Endothelial cell of umbilical vein (primary cell): ENCODE data around the gene PRIMA1. TPM values are rescaled to one million over a fixed set of nuclear protein-coding genes. Genes with fewer than 3 reads are reported as not detected.

Experiments
- BruUV-seq: library from RNA; stranded (reverse); fragments of 400-500 nt; replicated peaks from 2 replicates; lab custom pipeline; 2021; lab: Mats Ljungman, UMichigan
- CTCF ChIA-PET: fragments of 300-600, 350-600 bp; sonication (Branson Sonifier 250); formaldehyde crosslinking; loops from one replicate; lab custom pipeline; 2021; ENCODE audit warnings: antibody characterized with exemption, inconsistent platforms; lab: Charles Lee
- POLR2A ChIA-PET: fragments of 300-600, 350-600 bp; sonication (Branson Sonifier 250); formaldehyde crosslinking; loops from one replicate; lab custom pipeline; 2021; ENCODE audit warnings: antibody characterized with exemption, inconsistent platforms; lab: Charles Lee
- DNase-seq: peaks from one replicate; pipeline ENCODE4 v3.0.0-alpha.2; 2011; ENCODE audit warnings: low read depth, low spot score
- FAIRE-seq: peaks from 2 replicates; lab custom pipeline; 2011; peaks lifted over from hg19 to GRCh38; lab: Jason Lieb, UNC
- H2AFZ ChIP-seq: 2 replicates; pipeline ENCODE4 v1.6.0; 2012; ENCODE audit warnings: low read depth, low read length, control low read depth, inconsistent platforms
- H3K27ac ChIP-seq: 2 replicates; pipeline ENCODE4 v1.5.1; 2011; ENCODE audit warnings: low read depth, mild to moderate bottlenecking, control low read depth, low read length, moderate library complexity; ENCODE audit not compliant: insufficient read depth
- H3K27me3 ChIP-seq, 2 experiments: 2 replicates each; pipeline versions ENCODE4 v1.6.0 to v1.6.1; 2011; ENCODE audit warnings: low read length in 2 of 2, mixed read lengths in 1 of 2; ENCODE audit not compliant: control insufficient read depth in 2 of 2, insufficient read depth in 2 of 2
- H3K36me3 ChIP-seq, 2 experiments: 2 replicates in 1 of 2; 3 replicates in 1 of 2; pipeline ENCODE4 v1.5.1; 2011; ENCODE audit warnings: low read length in 2 of 2, mild to moderate bottlenecking in 1 of 2, moderate library complexity in 1 of 2; ENCODE audit not compliant: control insufficient read depth in 2 of 2, insufficient read depth in 2 of 2; ENCODE audit errors: extremely low read depth in 1 of 2
- H3K4me1 ChIP-seq: 3 replicates; pipeline ENCODE4 v1.5.1; 2011; ENCODE audit warnings: mild to moderate bottlenecking, low read length; ENCODE audit not compliant: control insufficient read depth, insufficient read depth; ENCODE audit errors: extremely low read depth
- H3K4me2 ChIP-seq: 2 replicates; pipeline ENCODE4 v1.6.1; 2011; ENCODE audit warnings: low read length, control low read depth, mixed read lengths; ENCODE audit not compliant: insufficient read depth
- H3K4me3 ChIP-seq, 3 experiments: fragments of 200-600 bp in 1 of 3; sonication (generic), shearing (Covaris generic) in 1 of 3; replicated peaks in 1 of 3; 2 replicates each; pipeline ENCODE4 v1.5.1; 2011 to 2016; ENCODE audit warnings: control low read depth in 3 of 3, low read length in 3 of 3, mild to moderate bottlenecking in 2 of 3, inconsistent platforms in 1 of 3, low read depth in 1 of 3, moderate library complexity in 1 of 3; ENCODE audit not compliant: insufficient read depth in 1 of 3
- H3K79me2 ChIP-seq: 2 replicates; pipeline ENCODE4 v1.6.0; 2012; ENCODE audit warnings: low read length, inconsistent platforms; ENCODE audit not compliant: control insufficient read depth, insufficient read depth
- H3K9ac ChIP-seq: replicated peaks from 2 replicates; pipeline ENCODE3; 2011; ENCODE audit warnings: low read length, control low read depth; ENCODE audit not compliant: insufficient read depth; ENCODE audit errors: extremely low read depth
- H3K9me1 ChIP-seq: replicated peaks from 3 replicates; pipeline ENCODE4 v1.6.0; 2011; ENCODE audit warnings: mild to moderate bottlenecking, low read length; ENCODE audit not compliant: control insufficient read depth, insufficient read depth; ENCODE audit errors: extremely low read depth
- H3K9me3 ChIP-seq: replicated peaks from 2 replicates; pipeline ENCODE4 v1.5.1; 2012; ENCODE audit warnings: low read length, inconsistent platforms; ENCODE audit not compliant: control insufficient read depth, insufficient read depth
- H4K20me1 ChIP-seq: replicated peaks from 2 replicates; pipeline ENCODE3; 2011; ENCODE audit warnings: mild to moderate bottlenecking, low read length; ENCODE audit not compliant: control insufficient read depth, insufficient read depth; ENCODE audit errors: extremely low read depth
- EZH2 ChIP-seq: IDR thresholded peaks from 2 replicates; pipeline ENCODE4 v1.6.1; 2012; ENCODE audit warnings: borderline replicate concordance, low read depth, mild to moderate bottlenecking, moderate library complexity, low read length, inconsistent platforms; ENCODE audit not compliant: severe bottlenecking
- FOS ChIP-seq: IDR thresholded peaks from 2 replicates; pipeline ENCODE4 v1.6.1; 2011; ENCODE audit warnings: mild to moderate bottlenecking, low read length, moderate library complexity, borderline replicate concordance; ENCODE audit not compliant: insufficient read depth
- GATA2 ChIP-seq: IDR thresholded peaks from 2 replicates; pipeline ENCODE4 v1.7.0; 2011; ENCODE audit warnings: low read depth, mild to moderate bottlenecking, moderate library complexity, mixed read lengths, low read length; ENCODE audit not compliant: insufficient read length, insufficient read depth
- JUN ChIP-seq: IDR thresholded peaks from 2 replicates; pipeline ENCODE4 v1.6.1; 2011; ENCODE audit warnings: borderline replicate concordance, low read depth; ENCODE audit not compliant: insufficient read length, insufficient read depth
- MYC ChIP-seq: IDR thresholded peaks from one replicate; pipeline ENCODE4 v1.6.1; 2011; ENCODE audit warnings: mild to moderate bottlenecking, low read depth, low read length
- POLR2A ChIP-seq: IDR thresholded peaks from 2 replicates; pipeline ENCODE4 v1.6.1; 2012; ENCODE audit warnings: low read depth, mild to moderate bottlenecking, control low read depth, low read length
- POLR2AphosphoS5 ChIP-seq: IDR thresholded peaks from 2 replicates; pipeline ENCODE4 v1.6.1; 2012; ENCODE audit warnings: low read depth, mild to moderate bottlenecking, control low read depth, low read length, moderate library complexity; ENCODE audit not compliant: insufficient read depth
- dilution Hi-C: fragments of 300-500 bp; cut with MboI; formaldehyde crosslinking; loops from one replicate; pipeline ENCODE4 v1.15.0; 2019; ENCODE audit warnings: low sequenced_read_pairs; ENCODE audit not compliant: extremely low pct_ligation_motif_present
- intact Hi-C: fragments of 100-400 bp; cut with micrococcal nuclease; formaldehyde crosslinking; loops from one replicate; pipeline ENCODE4 v1.10.0; 2022
- polyA plus RNA-seq, 4 experiments: library from polyadenylated mRNA; depleted of rRNA in 3 of 4; stranded (reverse) in 3 of 4; unstranded in 1 of 4; fragments of >200 nt; gene quantifications; 2 replicates each; pipeline versions ENCODE4 v1.2.1 to v1.2.3, GENCODE V29; 2011 to 2012; ENCODE audit warnings: missing spikeins in 1 of 4
- total RNA-seq: library from RNA; stranded (reverse); gene quantifications from 2 replicates; pipeline ENCODE4 v1.2.3, GENCODE V29; 2021
- TF ChIP-seq, protein P1 (sequence below): IDR thresholded peaks from 2 replicates; pipeline ENCODE4 v1.6.1; 2011; ENCODE audit not compliant: insufficient read depth, insufficient read length
- TF ChIP-seq, protein P2 (sequence below), 2 donors: IDR thresholded peaks; 1 replicate in 1 of 2; 2 replicates in 1 of 2; pipeline ENCODE4 v1.5.1; 2011; ENCODE audit warnings: low read length in 2 of 2, mild to moderate bottlenecking in 2 of 2, moderate library complexity in 2 of 2, control low read depth in 1 of 2, inconsistent platforms in 1 of 2, low read depth in 1 of 2; ENCODE audit not compliant: insufficient read depth in 1 of 2; ENCODE audit errors: extremely low read depth in 1 of 2

PRIMA1 gene
- total and polyA plus RNA-seq, 2 donors (not counting 3 experiments of a cell fraction or from before 2014, with no cell fraction given) = not detected

DNA sequence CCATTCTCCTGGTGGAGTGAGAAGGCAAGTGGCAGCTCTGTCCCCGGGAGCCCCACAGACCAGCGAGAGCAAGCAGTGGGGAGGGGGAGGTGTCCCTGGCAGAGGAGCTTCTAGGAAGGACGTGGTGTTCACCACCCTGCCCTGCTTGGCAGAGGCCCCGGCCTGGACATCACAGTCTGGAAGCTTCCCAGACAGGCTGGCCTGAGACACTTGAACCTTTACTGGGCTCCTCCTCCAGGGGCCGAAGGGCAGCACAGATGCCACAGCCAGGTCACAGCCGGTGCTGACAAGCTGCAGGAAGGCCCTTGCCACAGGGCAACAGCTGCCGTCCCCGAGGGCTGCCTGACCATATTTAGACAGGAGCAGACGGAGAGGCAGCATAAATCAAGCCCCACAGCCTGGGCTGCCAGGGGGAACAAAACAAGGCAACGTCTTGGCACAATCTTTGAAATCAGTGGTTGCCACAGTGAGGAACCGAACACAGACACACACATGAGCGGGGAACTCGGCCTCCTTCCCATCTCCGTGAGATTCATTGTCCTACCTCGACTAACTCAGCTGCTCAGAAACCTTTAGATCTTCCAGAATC lies 28.5 kb downstream of the PRIMA1 start:
- Histone ChIP-seq H3K4me2 (no peak overlapping the region), H3K36me3 (no peaks in the 10 kb centered on the region), H2AFZ (no peak overlapping the region), H3K27ac (no peak overlapping the region), H3K9me3 (no peaks in the 10 kb centered on the region), H3K9me1 (no peaks in the 10 kb centered on the region), H3K4me1 (no peaks in the 10 kb centered on the region), H3K4me3 (no peak overlapping the region), H3K79me2 (no peaks in the 10 kb centered on the region), H3K27me3 (no peaks in the 10 kb centered on the region), H3K9ac (no peak overlapping the region), H4K20me1 (no peaks in the 10 kb centered on the region)
- dilution Hi-C loops (no loop called here), intact Hi-C loops (no loop called here)
- POLR2A ChIA-PET = no interaction called here
- TF ChIP-seq GATA2 (no peak), POLR2A (no peak), EZH2 (no peak), JUN (no peak), MYC (no peak)
- CTCF ChIA-PET = no interaction called here
- DNase-seq (no peak), FAIRE-seq (no peak)
- no TSS peak for BruUV-seq

DNA sequence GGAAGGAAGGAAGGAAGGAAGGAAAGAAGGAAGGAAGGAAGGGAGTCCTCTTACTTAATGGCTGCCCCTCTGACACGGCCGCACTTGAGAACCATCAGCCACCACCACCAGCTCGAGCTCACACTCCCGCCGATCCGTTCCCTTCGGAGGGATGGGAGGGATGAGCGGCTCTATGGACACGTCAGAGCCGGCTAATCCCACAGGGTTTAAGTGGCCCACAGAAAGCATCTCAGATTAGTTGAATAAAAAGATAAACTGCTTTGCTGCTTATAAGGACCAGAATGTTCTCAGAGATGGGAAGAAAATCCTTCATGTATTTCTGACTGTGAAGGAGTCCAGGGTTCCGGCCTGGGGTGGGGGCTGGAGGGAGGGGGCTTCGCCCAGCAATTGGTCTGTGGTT lies 31.1 kb downstream of the PRIMA1 start:
- H3K4me1 ChIP-seq = no peaks in the 10 kb centered on the region
- H3K9me1 ChIP-seq = no peaks in the 10 kb centered on the region
- H3K9ac ChIP-seq = no peak overlapping the region
- no peak overlapping the region for H3K27ac ChIP-seq
- BruUV-seq = no TSS peak
- CTCF ChIA-PET = interaction anchor here (0.6 kb wide), 1 partner anchor 9 kb away, joined by 3 read pairs; no protein-coding TSS in a partner anchor
- no peak overlapping the region for H3K4me2 ChIP-seq
- no peaks in the 10 kb centered on the region for H3K9me3 ChIP-seq
- dilution Hi-C loops (no loop called here), intact Hi-C loops (no loop called here)
- FAIRE-seq (no peak), DNase-seq (no peak)
- H3K79me2 ChIP-seq = no peaks in the 10 kb centered on the region
- no peaks in the 10 kb centered on the region for H3K36me3 ChIP-seq
- TF ChIP-seq, protein P1, sequence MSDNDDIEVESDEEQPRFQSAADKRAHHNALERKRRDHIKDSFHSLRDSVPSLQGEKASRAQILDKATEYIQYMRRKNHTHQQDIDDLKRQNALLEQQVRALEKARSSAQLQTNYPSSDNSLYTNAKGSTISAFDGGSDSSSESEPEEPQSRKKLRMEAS = no peak
- TF ChIP-seq MYC (no peak), JUN (no peak), POLR2A (no peak), EZH2 (no peak), GATA2 (no peak), POLR2AphosphoS5 (no peak), FOS (no peak)
- TF ChIP-seq, protein P2, sequence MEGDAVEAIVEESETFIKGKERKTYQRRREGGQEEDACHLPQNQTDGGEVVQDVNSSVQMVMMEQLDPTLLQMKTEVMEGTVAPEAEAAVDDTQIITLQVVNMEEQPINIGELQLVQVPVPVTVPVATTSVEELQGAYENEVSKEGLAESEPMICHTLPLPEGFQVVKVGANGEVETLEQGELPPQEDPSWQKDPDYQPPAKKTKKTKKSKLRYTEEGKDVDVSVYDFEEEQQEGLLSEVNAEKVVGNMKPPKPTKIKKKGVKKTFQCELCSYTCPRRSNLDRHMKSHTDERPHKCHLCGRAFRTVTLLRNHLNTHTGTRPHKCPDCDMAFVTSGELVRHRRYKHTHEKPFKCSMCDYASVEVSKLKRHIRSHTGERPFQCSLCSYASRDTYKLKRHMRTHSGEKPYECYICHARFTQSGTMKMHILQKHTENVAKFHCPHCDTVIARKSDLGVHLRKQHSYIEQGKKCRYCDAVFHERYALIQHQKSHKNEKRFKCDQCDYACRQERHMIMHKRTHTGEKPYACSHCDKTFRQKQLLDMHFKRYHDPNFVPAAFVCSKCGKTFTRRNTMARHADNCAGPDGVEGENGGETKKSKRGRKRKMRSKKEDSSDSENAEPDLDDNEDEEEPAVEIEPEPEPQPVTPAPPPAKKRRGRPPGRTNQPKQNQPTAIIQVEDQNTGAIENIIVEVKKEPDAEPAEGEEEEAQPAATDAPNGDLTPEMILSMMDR (IDR thresholded peaks at IDR 0.05; ENCODE audit: extremely low read depth in 1 of 2, insufficient read depth in 1 of 2, low read depth in 1 of 2, low read length in 2 of 2) = no peak
- H3K27me3 ChIP-seq = no peaks in the 10 kb centered on the region
- H4K20me1 ChIP-seq = no peaks in the 10 kb centered on the region
- POLR2A ChIA-PET = no interaction called here
- no peak overlapping the region for H3K4me3 ChIP-seq
- no peak overlapping the region for H2AFZ ChIP-seq
